GM12892 (cell line): ENCODE measurements around the gene MRPS7.
"Not testable (repeated sequence)": the region's sequence is repeated elsewhere in the genome, so short reads cannot be mapped to it uniquely, and the experiment has no call there.

Experiments
- DNase-seq: peaks from one replicate; pipeline ENCODE4 v3.0.0; 2011; ENCODE audit not compliant: insufficient read length
- FAIRE-seq: peaks from 2 replicates; lab custom pipeline; 2011; peaks lifted over from hg19 to GRCh38; lab: Jason Lieb, UNC
- POLR2A ChIP-seq: IDR thresholded peaks from 2 replicates; pipeline ENCODE4 v1.6.1; 2011; ENCODE audit warnings: low read depth, low read length, control low read depth
- POLR2AphosphoS5 ChIP-seq: IDR thresholded peaks from 2 replicates; pipeline ENCODE4 v1.6.1; 2011; ENCODE audit warnings: low read depth, low read length, control low read depth
- TAF1 ChIP-seq: IDR thresholded peaks from 2 replicates; pipeline ENCODE4 v1.6.1; 2011; ENCODE audit warnings: low read depth, mild to moderate bottlenecking, control low read depth, low read length, borderline replicate concordance

Gene MRPS7

GRCh38 chr17:75267411-75268232 is 5.9 kb downstream of the MRPS7 start:
- FAIRE-seq, result no peak
- TF ChIP-seq POLR2A (no peak; the same call in 1 of the 2 replicates), POLR2AphosphoS5 (no peak; the same call in 1 of the 2 replicates), TAF1 (no peak)
- no peak for DNase-seq

- TF ChIP-seq POLR2AphosphoS5, result no peak
- TF ChIP-seq TAF1, result no peak
- no peak for TF ChIP-seq POLR2A
- DNase-seq, result no peak
- FAIRE-seq, result no peak
These were observed 8.2 kb downstream of the MRPS7 start for GRCh38 chr17:75269844-75270217.

GRCh38 chr17:75270218-75270965 is 8.7 kb downstream of the MRPS7 start:
- peak; percentile 67 for DNase-seq
- 0 out of 2 replicates have a peak, but pooled peaks have one; percentile 35 for TF ChIP-seq TAF1
- peak; percentile 61; the same call in 1 of the 2 replicates for TF ChIP-seq POLR2AphosphoS5
- TF ChIP-seq POLR2A, result peak; percentile 6; the same call in 1 of the 2 replicates
- FAIRE-seq, result no peak

GRCh38 chr17:75270966-75271232 is 9.2 kb downstream of the MRPS7 start, which contains the start of gene MIF4GD:
TSS of gene MIF4GD (minus strand) at chr17:75271231. CDS start at chr17:75270195, 1,036 bp downstream.
- TF ChIP-seq POLR2A, result no peak; the same call in 1 of the 2 replicates
- no peak for TF ChIP-seq POLR2AphosphoS5
- TF ChIP-seq TAF1, result no peak
- no peak for DNase-seq
- no peak for FAIRE-seq

GRCh38 chr17:75271233-75271954 is 9.7 kb downstream of the MRPS7 start:
- peak; percentile 96 for DNase-seq
- FAIRE-seq, result peak; percentile 98
- TF ChIP-seq TAF1 (no peak), POLR2AphosphoS5 (no peak), POLR2A (peak; percentile 62; the same call in 1 of the 2 replicates)

GRCh38 chr17:75271955-75272847 is 10.5 kb downstream of the MRPS7 start:
- peak; percentile 76; the same call in 1 of the 2 replicates for TF ChIP-seq POLR2AphosphoS5
- TF ChIP-seq POLR2A, result peak; percentile 73
- TF ChIP-seq TAF1, result no peak
- FAIRE-seq (no peak), DNase-seq (no peak)

- no peak for TF ChIP-seq POLR2AphosphoS5
- TF ChIP-seq TAF1, result no peak
- TF ChIP-seq POLR2A, result no peak; the same call in 1 of the 2 replicates
- no peak for FAIRE-seq
- no peak for DNase-seq
These were observed 11.1 kb downstream of the MRPS7 start for GRCh38 chr17:75272848-75273184.

GRCh38 chr17:75273977-75274708 is 12.5 kb downstream of the MRPS7 start:
- FAIRE-seq (no peak), DNase-seq (no peak)
- peak; percentile 19; the same call in 1 of the 2 replicates for TF ChIP-seq POLR2AphosphoS5
- no peak for TF ChIP-seq TAF1

- no peak for DNase-seq
- TF ChIP-seq TAF1 (no peak), POLR2A (no peak), POLR2AphosphoS5 (no peak)
- no peak for FAIRE-seq
These were observed 16.0 kb downstream of the MRPS7 start for GRCh38 chr17:75277664-75278071.

GRCh38 chr17:75280189-75280588 is 18.5 kb downstream of the MRPS7 start:
- FAIRE-seq, DNase-seq: not testable (repeated sequence)
